ENCODE data around the gene TSHZ2.

The TSHZ2 gene

DNA sequence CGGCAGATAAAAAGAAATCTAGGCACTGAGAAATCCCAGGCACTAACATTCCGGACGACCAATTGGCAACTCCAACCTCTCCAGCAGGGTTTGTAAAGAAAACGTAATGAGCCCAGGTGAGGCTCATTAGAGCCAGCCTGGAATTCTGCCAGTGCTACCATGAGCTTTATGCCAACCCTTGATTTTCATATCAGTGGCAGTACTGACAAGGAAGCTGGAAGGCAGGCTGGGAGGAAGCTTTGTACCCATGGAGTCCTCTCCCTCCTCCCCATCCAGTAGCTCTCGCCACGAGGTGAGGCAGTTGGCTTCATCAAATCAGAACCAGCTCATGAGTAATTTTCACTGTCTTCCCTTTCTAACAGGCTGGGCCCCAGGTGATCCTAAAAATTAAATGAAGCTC, 371.3 kb downstream of the TSHZ2 start:
- Mint-ChIP-seq H3K27ac (no peak overlapping the region), H3K9me3 (no peaks in the 10 kb centered on the region), H3K36me3 (ENCODE audit: low read depth) (peaks cover 7% of the 10 kb centered on the region), H3K4me3 (no peak overlapping the region), H3K4me1 (peaks cover 26% of the 10 kb centered on the region), H3K27me3 (ENCODE audit: low read depth) (no peaks in the 10 kb centered on the region)
- TF ChIP-seq, protein P1, sequence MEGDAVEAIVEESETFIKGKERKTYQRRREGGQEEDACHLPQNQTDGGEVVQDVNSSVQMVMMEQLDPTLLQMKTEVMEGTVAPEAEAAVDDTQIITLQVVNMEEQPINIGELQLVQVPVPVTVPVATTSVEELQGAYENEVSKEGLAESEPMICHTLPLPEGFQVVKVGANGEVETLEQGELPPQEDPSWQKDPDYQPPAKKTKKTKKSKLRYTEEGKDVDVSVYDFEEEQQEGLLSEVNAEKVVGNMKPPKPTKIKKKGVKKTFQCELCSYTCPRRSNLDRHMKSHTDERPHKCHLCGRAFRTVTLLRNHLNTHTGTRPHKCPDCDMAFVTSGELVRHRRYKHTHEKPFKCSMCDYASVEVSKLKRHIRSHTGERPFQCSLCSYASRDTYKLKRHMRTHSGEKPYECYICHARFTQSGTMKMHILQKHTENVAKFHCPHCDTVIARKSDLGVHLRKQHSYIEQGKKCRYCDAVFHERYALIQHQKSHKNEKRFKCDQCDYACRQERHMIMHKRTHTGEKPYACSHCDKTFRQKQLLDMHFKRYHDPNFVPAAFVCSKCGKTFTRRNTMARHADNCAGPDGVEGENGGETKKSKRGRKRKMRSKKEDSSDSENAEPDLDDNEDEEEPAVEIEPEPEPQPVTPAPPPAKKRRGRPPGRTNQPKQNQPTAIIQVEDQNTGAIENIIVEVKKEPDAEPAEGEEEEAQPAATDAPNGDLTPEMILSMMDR (IDR thresholded peaks at IDR 0.05; ENCODE audit: unreplicated experiment in 3 of 3) = no peak

DNA sequence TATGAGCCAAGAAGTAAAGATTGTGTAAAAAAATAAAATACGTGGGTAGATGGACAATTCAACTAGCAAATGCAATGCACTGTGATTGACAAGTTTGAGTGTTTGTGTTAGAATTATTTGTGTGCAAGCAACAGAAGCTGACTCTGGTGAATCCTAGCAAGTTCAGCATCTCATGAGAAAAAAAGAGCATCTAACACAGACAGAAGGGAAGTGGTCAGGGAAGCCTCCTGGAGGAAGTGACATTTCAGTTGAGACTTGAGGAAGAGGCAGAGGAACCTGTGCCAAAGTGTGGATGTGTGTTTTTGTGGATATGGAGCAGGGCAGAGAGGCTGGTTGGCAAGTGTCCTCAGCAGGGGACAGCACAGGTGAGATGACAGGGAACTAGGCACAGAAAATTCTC, 372.7 kb downstream of the TSHZ2 start:
- peaks cover under 1% of the 10 kb centered on the region for H3K9me3 Mint-ChIP-seq
- H3K27ac Mint-ChIP-seq = no peak overlapping the region
- TF ChIP-seq, protein P1 (IDR thresholded peaks at IDR 0.05; ENCODE audit: unreplicated experiment in 3 of 3) = no peak
- H3K36me3 Mint-ChIP-seq (ENCODE audit: low read depth) = peaks cover 8% of the 10 kb centered on the region
- H3K27me3 Mint-ChIP-seq (ENCODE audit: low read depth) = no peaks in the 10 kb centered on the region
- H3K4me1 Mint-ChIP-seq = peaks cover 31% of the 10 kb centered on the region
- no peak overlapping the region for H3K4me3 Mint-ChIP-seq

DNA sequence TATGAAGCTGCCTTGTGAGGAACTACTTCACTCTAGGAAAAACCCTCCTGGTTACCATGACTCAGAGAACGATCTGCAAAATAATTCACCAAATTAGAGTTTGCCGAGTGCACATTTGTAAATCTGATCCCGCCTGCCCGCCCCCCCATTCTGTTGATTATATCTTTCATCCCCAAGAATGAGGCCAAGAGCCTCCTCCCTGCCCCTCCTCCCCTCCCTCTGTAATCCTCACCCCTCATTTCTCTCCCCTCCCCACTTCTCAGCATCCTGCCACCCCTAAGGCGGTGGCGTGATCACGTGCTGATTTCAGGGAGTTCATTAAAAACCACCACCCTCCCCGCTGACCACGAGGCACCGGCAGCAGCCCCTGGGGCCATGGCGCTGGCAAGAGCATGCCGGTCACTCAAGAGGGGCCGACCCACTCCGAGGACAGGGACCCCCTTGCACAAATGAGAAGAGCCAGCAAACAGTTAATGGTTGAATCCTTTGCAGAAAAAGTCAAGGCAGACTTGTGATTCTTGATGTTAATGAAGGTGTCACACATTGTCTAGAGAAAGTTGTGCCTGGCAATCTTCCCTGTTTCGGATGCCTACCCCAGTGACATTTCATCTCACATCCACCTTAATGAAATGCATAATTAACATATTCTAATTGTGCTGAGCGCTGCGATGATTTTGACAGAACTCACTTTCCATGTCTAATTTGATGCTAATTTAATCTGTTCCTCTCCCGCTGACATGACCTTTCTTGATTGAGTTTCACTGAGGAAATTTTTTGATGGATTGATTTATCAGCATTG, 373.6 kb downstream of the TSHZ2 start:
- H3K27ac Mint-ChIP-seq = peak overlapping the region; percentile 50 to 83 (median 69)
- no peaks in the 10 kb centered on the region for H3K27me3 Mint-ChIP-seq (ENCODE audit: low read depth)
- peaks cover 11% of the 10 kb centered on the region for H3K36me3 Mint-ChIP-seq (ENCODE audit: low read depth)
- H3K4me1 Mint-ChIP-seq = peaks cover 31% of the 10 kb centered on the region
- H3K4me3 Mint-ChIP-seq = peak overlapping the region in 1 of 3 experiments; percentile 52
- peaks cover 2% of the 10 kb centered on the region for H3K9me3 Mint-ChIP-seq
- TF ChIP-seq, protein P1 (IDR thresholded peaks at IDR 0.05; ENCODE audit: unreplicated experiment in 3 of 3) = no peak

DNA sequence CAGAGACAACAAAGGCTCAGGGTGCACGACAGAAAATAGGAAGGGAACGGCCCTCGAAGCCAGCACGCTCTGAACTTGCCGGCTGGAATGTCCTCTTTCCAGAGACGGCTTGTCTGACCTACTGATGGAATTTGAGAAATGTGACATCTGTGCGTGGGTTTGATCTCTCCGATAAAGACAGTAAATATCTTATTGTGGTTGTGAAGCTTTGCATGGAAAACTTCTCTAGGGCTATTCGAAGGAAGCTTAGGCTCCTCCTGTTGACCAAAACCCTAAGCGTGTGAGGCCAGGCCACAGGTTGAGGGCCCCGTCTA, 374.1 kb downstream of the TSHZ2 start:
- Mint-ChIP-seq H3K4me1 (peaks cover 31% of the 10 kb centered on the region), H3K36me3 (ENCODE audit: low read depth) (peaks cover 11% of the 10 kb centered on the region)
- TF ChIP-seq, protein P1 (IDR thresholded peaks at IDR 0.05; ENCODE audit: unreplicated experiment in 3 of 3) = no peak

DNA sequence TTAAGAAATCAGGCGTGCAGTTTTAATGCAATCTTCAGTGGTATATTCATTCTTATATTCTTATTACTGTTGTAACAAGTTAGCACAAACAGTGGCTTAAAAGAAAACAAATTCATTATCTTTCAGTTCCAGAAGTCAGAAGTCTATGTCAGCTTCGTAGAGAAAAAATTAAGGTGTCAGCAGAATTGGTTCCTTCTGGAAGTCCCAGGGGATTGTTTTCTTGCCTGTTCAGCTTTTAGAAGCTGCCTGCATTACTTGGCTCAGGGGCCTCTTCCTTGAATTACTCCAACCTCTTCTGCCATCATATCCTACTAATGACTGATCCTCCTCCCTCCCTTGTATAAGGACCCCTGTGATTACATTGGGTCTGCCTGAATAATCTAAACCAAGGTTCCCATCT, 377.6 kb downstream of the TSHZ2 start:
- H3K36me3 Mint-ChIP-seq (ENCODE audit: low read depth) = peaks cover 24% of the 10 kb centered on the region
- H3K4me1 Mint-ChIP-seq = peaks cover 29% of the 10 kb centered on the region
- H3K27me3 Mint-ChIP-seq (ENCODE audit: low read depth) = no peaks in the 10 kb centered on the region
- TF ChIP-seq, protein P1 (IDR thresholded peaks at IDR 0.05; ENCODE audit: unreplicated experiment in 3 of 3) = no peak
- H3K4me3 Mint-ChIP-seq = no peak overlapping the region
- H3K9me3 Mint-ChIP-seq = peaks cover 13% of the 10 kb centered on the region
- no peak overlapping the region for H3K27ac Mint-ChIP-seq

More for the DNA sequence above, 374.1 kb downstream of the TSHZ2 start:
- H3K4me3 Mint-ChIP-seq = peak overlapping the region in 1 of 3 experiments; percentile 52
- no peaks in the 10 kb centered on the region for H3K27me3 Mint-ChIP-seq (ENCODE audit: low read depth)
- peak overlapping the region; percentile 50 to 83 (median 69) for H3K27ac Mint-ChIP-seq
- H3K9me3 Mint-ChIP-seq = peaks cover 2% of the 10 kb centered on the region
